Natural killer cell (primary cell): ENCODE data around the gene SLC12A6. TPM values are rescaled to one million over a fixed set of nuclear protein-coding genes. Genes with fewer than 3 reads are reported as not detected.
A peak's percentile ranks its signal among the peaks of the same experiment; 100 is the strongest.

Experiments
- ATAC-seq, 3 donors: fragments of 150-1000 bp in 2 of 3; fragments of 200-7000 bp in 1 of 3; cut with Tn5 transposase; 1 replicate in 1 of 3; 2 replicates in 2 of 3; pipeline ENCODE4 v1.10.0; 2021; ENCODE audit warnings: mild to moderate bottlenecking in 2 of 3, moderate library complexity in 2 of 3
- DNase-seq, 2 donors: peaks; one replicate each; pipeline versions ENCODE4 v3.0.0 to v3.0.0-alpha.2; 2013 to 2021; ENCODE audit warnings: mixed read lengths in 1 of 2
- H3K27ac ChIP-seq: one replicate; pipeline ENCODE4 v1.5.1; 2013; ENCODE audit warnings: mild to moderate bottlenecking, low read length
- H3K27me3 ChIP-seq: one replicate; pipeline ENCODE4 v1.6.1; 2013; ENCODE audit warnings: low read length; ENCODE audit not compliant: control insufficient read depth, insufficient read depth
- H3K36me3 ChIP-seq: one replicate; pipeline ENCODE4 v1.6.1; 2013; ENCODE audit warnings: low read length; ENCODE audit not compliant: control insufficient read depth, insufficient read depth
- H3K4me1 ChIP-seq: one replicate; pipeline ENCODE4 v1.6.1; 2013; ENCODE audit warnings: low read length; ENCODE audit not compliant: control insufficient read depth, insufficient read depth
- H3K4me3 ChIP-seq: one replicate; pipeline ENCODE4 v1.5.1; 2013; ENCODE audit warnings: low read length
- H3K9me3 ChIP-seq: one replicate; pipeline ENCODE4 v1.6.1; 2013; ENCODE audit warnings: low read length; ENCODE audit not compliant: control insufficient read depth, insufficient read depth
- H3K27ac Mint-ChIP-seq, 2 donors: one replicate each; pipeline ENCODE4 v1.8.0; 2022; ENCODE audit warnings: mild to moderate bottlenecking in 2 of 2, mixed read lengths in 2 of 2, moderate library complexity in 1 of 2
- H3K27me3 Mint-ChIP-seq, 2 donors: one replicate each; pipeline ENCODE4 v1.8.0; 2022; ENCODE audit warnings: low read depth in 2 of 2, mixed read lengths in 2 of 2
- H3K36me3 Mint-ChIP-seq: one replicate; pipeline ENCODE4 v1.8.0; 2022; ENCODE audit warnings: mixed read lengths
- H3K4me1 Mint-ChIP-seq, 2 donors: one replicate each; pipeline ENCODE4 v1.8.0; 2022; ENCODE audit warnings: mixed read lengths in 2 of 2
- H3K4me3 Mint-ChIP-seq: one replicate; pipeline ENCODE4 v1.8.0; 2022; ENCODE audit warnings: mild to moderate bottlenecking, moderate library complexity, mixed read lengths
- H3K9me3 Mint-ChIP-seq, 2 donors: one replicate each; pipeline ENCODE4 v1.8.0; 2022; ENCODE audit warnings: mixed read lengths in 2 of 2
- CTCF ChIP-seq: fragments of 200-600 bp; IDR thresholded peaks from one replicate; pipeline ENCODE4 v1.8.0; 2022; ENCODE audit warnings: antibody characterized with exemption
- WGBS: methylation state at CpG from one replicate; pipeline ENCODE4 v1.1.7; 2013; ENCODE audit warnings: missing lambda C conversion rate; ENCODE audit not compliant: insufficient coverage; 5-methylcytosine and 5-hydroxymethylcytosine counted together
- intact Hi-C: fragments of 100-400 bp; cut with micrococcal nuclease; formaldehyde crosslinking; loops from one replicate; pipeline ENCODE4 v1.14.2; 2022
- total RNA-seq, 4 donors: library from RNA; stranded (reverse); fragments of 120-200 nt in 1 of 4; gene quantifications; one replicate each; pipeline versions ENCODE4 v1.2.3 to v1.2.4, GENCODE V29; 2013 to 2022

Gene SLC12A6
- total RNA-seq, 3 donors from 2014 or later (not counting 1 experiment from before 2014, with no cell fraction given), result 56.1 to 82.9 (median 79.5) TPM

GRCh38 chr15:34365091-34365825, 27.7 kb upstream of the SLC12A6 start:
- Mint-ChIP-seq H3K9me3 (no peaks in the 10 kb centered on the region), H3K27me3 (no peaks in the 10 kb centered on the region), H3K27ac (peak overlapping the region; percentile 34 to 91), H3K4me3 (peak overlapping the region; percentile 98), H3K36me3 (no peaks in the 10 kb centered on the region), H3K4me1 (peaks cover 23 to 35% of the 10 kb centered on the region in 2 donors)
- intact Hi-C loops, result no loop called here
- peak overlapping the region; percentile 14 for H3K27ac ChIP-seq
- peaks cover 8% of the 10 kb centered on the region for H3K36me3 ChIP-seq
- H3K27me3 ChIP-seq, result no peaks in the 10 kb centered on the region
- peaks cover 37% of the 10 kb centered on the region for H3K4me1 ChIP-seq
- DNase-seq (peak in 1 of 2 donors; percentile 26), ATAC-seq (no peak)
- H3K4me3 ChIP-seq, result peak overlapping the region; percentile 4
- TF ChIP-seq CTCF, result no peak
- H3K9me3 ChIP-seq, result no peaks in the 10 kb centered on the region
- 70% methylated on average over 16 of the region's 16 CpGs for WGBS

GRCh38 chr15:34364041-34364440, 26.5 kb upstream of the SLC12A6 start:
- no peaks in the 10 kb centered on the region for H3K9me3 Mint-ChIP-seq
- H3K4me1 ChIP-seq, result peaks cover 34% of the 10 kb centered on the region
- DNase-seq (no peak), ATAC-seq (no peak)
- peaks cover 10% of the 10 kb centered on the region for H3K36me3 ChIP-seq
- no peak overlapping the region for H3K27ac ChIP-seq
- H3K27me3 Mint-ChIP-seq, result no peaks in the 10 kb centered on the region
- WGBS, result no CpG with 5 or more reads among the region's 8 CpGs
- no peak for TF ChIP-seq CTCF
- H3K4me1 Mint-ChIP-seq, result peaks cover 23 to 35% of the 10 kb centered on the region in 2 donors
- intact Hi-C loops, result no loop called here
- H3K4me3 ChIP-seq, result no peak overlapping the region
- no peaks in the 10 kb centered on the region for H3K9me3 ChIP-seq
- no peaks in the 10 kb centered on the region for H3K36me3 Mint-ChIP-seq
- no peak overlapping the region for H3K27ac Mint-ChIP-seq
- no peak overlapping the region for H3K4me3 Mint-ChIP-seq
- H3K27me3 ChIP-seq, result no peaks in the 10 kb centered on the region

GRCh38 chr15:34362047-34362773, 24.6 kb upstream of the SLC12A6 start:
- Mint-ChIP-seq H3K27me3 (no peaks in the 10 kb centered on the region), H3K36me3 (no peaks in the 10 kb centered on the region), H3K9me3 (no peaks in the 10 kb centered on the region), H3K4me1 (peaks cover 14 to 22% of the 10 kb centered on the region in 2 donors), H3K4me3 (no peak overlapping the region), H3K27ac (no peak overlapping the region)
- WGBS, result 81% methylated on average over 5 of the region's 10 CpGs
- Histone ChIP-seq H3K4me1 (peaks cover 19% of the 10 kb centered on the region), H3K9me3 (no peaks in the 10 kb centered on the region), H3K4me3 (no peak overlapping the region), H3K27me3 (no peaks in the 10 kb centered on the region), H3K27ac (no peak overlapping the region), H3K36me3 (peaks cover 22% of the 10 kb centered on the region)
- DNase-seq (no peak), ATAC-seq (no peak)
- no peak for TF ChIP-seq CTCF
- intact Hi-C loops, result no loop called here
